ENCODE results near the gene ADARB1. TPM values are rescaled to one million over a fixed set of nuclear protein-coding genes. Genes with fewer than 3 reads are reported as not detected.
A peak's percentile ranks its signal among the peaks of the same experiment; 100 is the strongest.

Gene ADARB1
- total RNA-seq (10 to 100 TPM; 27.5 to 28.6 TPM), total RNA-seq (27.7 to 129 (median 47.5) reads per million in 172 experiments)
- polyA plus RNA-seq (2013, experiment 1 of 2) = 22.0 TPM
- polyA plus RNA-seq (2013, experiment 2 of 2) = 26.1 TPM

GRCh38 chr21:45074048-45074817, at the start of gene ADARB1:
TSS of gene ADARB1 (plus strand) at chr21:45074580. CDS start at chr21:45171657, 97,077 bp downstream.
- CTCF ChIA-PET = interaction anchor here (1.0 to 1.3 kb wide), 4 partner anchors 28 to 64 kb away, joined by 3 to 8 read pairs (median 3); no protein-coding TSS in a partner anchor
- peak; percentile 31 for ATAC-seq (ENCODE audit: poor library complexity)
- DNase-seq = peak; percentile 28 to 90 (median 58)
- Mint-ChIP-seq H3K4me1 (ENCODE audit: low read depth) (peaks cover 42% of the 10 kb centered on the region), H3K27me3 (no peaks in the 10 kb centered on the region), H3K9me3 (no peaks in the 10 kb centered on the region), H3K36me3 (ENCODE audit: low read depth) (peaks cover 10% of the 10 kb centered on the region), H3K4me3 (peak within 1 kb of the TSS; percentile 100), H3K27ac (peak within 1 kb of the TSS; percentile 98)
- no peak for TF ChIP-seq CTCF (IDR thresholded peaks at IDR 0.05)
- Histone ChIP-seq H3K9me3 (ENCODE audit: control insufficient read depth in 1 of 2, insufficient read depth in 1 of 2, low read length in 2 of 2) (no peaks in the 10 kb centered on the region), H3K27ac (ENCODE audit: low read depth in 1 of 2, low read length in 2 of 2) (no peak within 1 kb of the TSS), H3K4me3 (ENCODE audit: low read length) (peak within 1 kb of the TSS; percentile 62), H3K4me1 (ENCODE audit: insufficient read depth, low read length) (peaks cover 44% of the 10 kb centered on the region), H3K36me3 (ENCODE audit: insufficient read depth, low read length) (no peaks in the 10 kb centered on the region), H3K27me3 (ENCODE audit: control insufficient read depth in 1 of 2, insufficient read depth in 2 of 2, low read length in 2 of 2) (no peaks in the 10 kb centered on the region)
- intact Hi-C loops (cut with DNase I, micrococcal nuclease) = loop anchor here (2.0 to 10.0 kb wide), 4 partner anchors 199 to 471 kb away; partner anchors contain the start of genes POFUT2 (in 1 of the 2), PTTG1IP (in 1 of the 2) and SLC19A1 (in 1 of the 2)
- POLR2A ChIA-PET = interaction anchor here (0.8 to 1.6 kb wide), 7 partner anchors 32 to 134 kb away, joined by 3 to 5 read pairs (median 4); partner anchors contain the start of gene SLX9

- ATAC-seq (ENCODE audit: poor library complexity) (no peak), DNase-seq (no peak)
- no peak overlapping the region for H3K4me3 Mint-ChIP-seq
- no peak overlapping the region for H3K27ac ChIP-seq (ENCODE audit: low read depth in 1 of 2, low read length in 2 of 2)
- H3K4me3 ChIP-seq (ENCODE audit: low read length) = no peak overlapping the region
- H3K27ac Mint-ChIP-seq = no peak overlapping the region
- intact Hi-C loops (cut with DNase I, micrococcal nuclease) = no loop called here
- no peaks in the 10 kb centered on the region for H3K36me3 Mint-ChIP-seq (ENCODE audit: low read depth)
- peaks cover 0 to 7% of the 10 kb centered on the region in 2 experiments for H3K9me3 ChIP-seq (ENCODE audit: control insufficient read depth in 1 of 2, insufficient read depth in 1 of 2, low read length in 2 of 2)
- H3K4me1 Mint-ChIP-seq (ENCODE audit: low read depth) = no peaks in the 10 kb centered on the region
- POLR2A ChIA-PET = no interaction called here
- H3K36me3 ChIP-seq (ENCODE audit: insufficient read depth, low read length) = no peaks in the 10 kb centered on the region
- H3K27me3 Mint-ChIP-seq = peaks cover 12% of the 10 kb centered on the region
- H3K27me3 ChIP-seq (ENCODE audit: control insufficient read depth in 1 of 2, insufficient read depth in 2 of 2, low read length in 2 of 2) = peaks cover 0 to 4% of the 10 kb centered on the region in 2 experiments
- no peaks in the 10 kb centered on the region for H3K4me1 ChIP-seq (ENCODE audit: insufficient read depth, low read length)
- CTCF ChIA-PET = no interaction called here
- H3K9me3 Mint-ChIP-seq = peaks cover 3% of the 10 kb centered on the region
- TF ChIP-seq CTCF (IDR thresholded peaks at IDR 0.05) = no peak
Measured at GRCh38 chr21:45026066-45026745, 48.2 kb upstream of the ADARB1 start.

GRCh38 chr21:45026826-45027225, 47.6 kb upstream of the ADARB1 start:
- DNase-seq = no peak
- Mint-ChIP-seq H3K9me3 (peaks cover 3% of the 10 kb centered on the region), H3K27me3 (peaks cover 8% of the 10 kb centered on the region), H3K27ac (no peak overlapping the region), H3K4me3 (no peak overlapping the region), H3K36me3 (ENCODE audit: low read depth) (no peaks in the 10 kb centered on the region), H3K4me1 (ENCODE audit: low read depth) (no peaks in the 10 kb centered on the region)
- CTCF ChIA-PET = no interaction called here
- Histone ChIP-seq H3K36me3 (ENCODE audit: insufficient read depth, low read length) (no peaks in the 10 kb centered on the region), H3K27me3 (ENCODE audit: control insufficient read depth in 1 of 2, insufficient read depth in 2 of 2, low read length in 2 of 2) (peaks cover 4% of the 10 kb centered on the region in 2 experiments), H3K27ac (ENCODE audit: low read depth in 1 of 2, low read length in 2 of 2) (no peak overlapping the region), H3K4me3 (ENCODE audit: low read length) (no peak overlapping the region), H3K4me1 (ENCODE audit: insufficient read depth, low read length) (no peaks in the 10 kb centered on the region), H3K9me3 (ENCODE audit: control insufficient read depth in 1 of 2, insufficient read depth in 1 of 2, low read length in 2 of 2) (peaks cover 0 to 7% of the 10 kb centered on the region in 2 experiments)
- POLR2A ChIA-PET = no interaction called here
- ATAC-seq (ENCODE audit: poor library complexity) = no peak
- no peak for TF ChIP-seq CTCF (IDR thresholded peaks at IDR 0.05)
- intact Hi-C loops (cut with DNase I, micrococcal nuclease) = no loop called here

All from CD4-positive, alpha-beta T cell (primary cell).